A549 (cell line): ENCODE data around the gene FBN3. TPM values are rescaled to one million over a fixed set of nuclear protein-coding genes. Genes with fewer than 3 reads are reported as not detected.

Experiments
- ATAC-seq, 2 experiments: fragments of 200-7000 bp in 1 of 2; fragments of >200 bp in 1 of 2; cut with Nextera tagmentation in 1 of 2; cut with Tn5 transposase in 1 of 2; 3 replicates each; pipeline versions ENCODE4 v1.8.0 to v1.9.1; 2018 to 2020; ENCODE audit warnings: mild to moderate bottlenecking in 1 of 2, moderate library complexity in 1 of 2
- CTCF ChIA-PET: fragments of 300-600 bp; sonication (Branson Sonifier 250); formaldehyde crosslinking; extraction: SDS; loops from one replicate; lab custom pipeline; 2021; ENCODE audit warnings: antibody characterized with exemption, inconsistent platforms; lab: Yijun Ruan, JAX
- POLR2A ChIA-PET: fragments of 350-600 bp; formaldehyde crosslinking; extraction: SDS; loops from one replicate; lab custom pipeline; 2021; ENCODE audit warnings: antibody characterized with exemption, inconsistent platforms; lab: Yijun Ruan, JAX
- DNase-seq, 2 experiments: peaks; one replicate each; pipeline versions ENCODE4 v3.0.0 to v3.0.0-alpha.2; 2011 to 2016; ENCODE audit warnings: low read depth in 1 of 2, low spot score in 1 of 2
- FAIRE-seq: peaks from 2 replicates; lab custom pipeline; 2011; peaks lifted over from hg19 to GRCh38; lab: Jason Lieb, UNC
- H3K27ac ChIP-seq, 2 experiments: fragments of >200 bp; sonication (Bioruptor Twin); formaldehyde crosslinking; 3 replicates each; pipeline ENCODE4 v1.5.1; 2016 to 2017
- H3K4me1 ChIP-seq: fragments of >200 bp; sonication (Bioruptor Twin); formaldehyde crosslinking; 3 replicates; pipeline ENCODE4 v1.6.1; 2016
- H3K4me2 ChIP-seq: fragments of >200 bp; sonication (Bioruptor Twin); formaldehyde crosslinking; 3 replicates; pipeline ENCODE4 v1.6.1; 2016
- H3K4me3 ChIP-seq: fragments of >200 bp; sonication (Bioruptor Twin); formaldehyde crosslinking; 3 replicates; pipeline ENCODE4 v1.5.1; 2016
- H3K9me3 ChIP-seq: fragments of >200 bp; sonication (Bioruptor Twin); formaldehyde crosslinking; 3 replicates; pipeline ENCODE4 v1.6.1; 2016
- BCL3 ChIP-seq: fragments of >200 bp; sonication (Bioruptor Twin); formaldehyde crosslinking; IDR thresholded peaks from 3 replicates; pipeline ENCODE4 v1.6.1; 2016
- CHD4 ChIP-seq: fragments of 200-600 bp; sonication (generic); IDR thresholded peaks from 2 replicates; pipeline ENCODE4 v1.6.1; 2016; ENCODE audit warnings: antibody characterized with exemption, mild to moderate bottlenecking, borderline replicate concordance
- CTCF ChIP-seq: fragments of >200 bp; sonication (Bioruptor Twin); formaldehyde crosslinking; IDR thresholded peaks from 3 replicates; pipeline ENCODE4 v1.5.1; 2016
- EHF ChIP-seq: fragments of 250-450 bp; sonication (Bioruptor Pico); IDR thresholded peaks from 2 replicates; pipeline ENCODE4 v1.5.0; 2020; ENCODE audit warnings: mild to moderate bottlenecking
- HOXA7 ChIP-seq: fragments of 250-450 bp; sonication (Bioruptor Pico); IDR thresholded peaks from 2 replicates; pipeline ENCODE4 v1.5.0; 2020; ENCODE audit warnings: mild to moderate bottlenecking, moderate library complexity
- JUNB ChIP-seq: fragments of >200 bp; sonication (Bioruptor Twin); formaldehyde crosslinking; IDR thresholded peaks from 2 replicates; pipeline ENCODE4 v1.6.1; 2016
- KDM5A ChIP-seq: fragments of 200-600 bp; sonication (generic); IDR thresholded peaks from 2 replicates; pipeline ENCODE4 v1.6.1; 2016; ENCODE audit warnings: antibody characterized with exemption, mild to moderate bottlenecking
- MAFK ChIP-seq: fragments of 450-650 bp; IDR thresholded peaks from 2 replicates; pipeline ENCODE4 v1.6.1; 2014; ENCODE audit not compliant: partially characterized antibody
- PHF8 ChIP-seq: fragments of 200-600 bp; sonication (generic); IDR thresholded peaks from 2 replicates; pipeline ENCODE4 v1.6.1; 2016; ENCODE audit warnings: low read depth, mild to moderate bottlenecking, antibody characterized with exemption, moderate library complexity, borderline replicate concordance
- RFX5 ChIP-seq: fragments of 450-650 bp; IDR thresholded peaks from 2 replicates; pipeline ENCODE4 v1.7.1; 2014; ENCODE audit warnings: antibody characterized with exemption, mild to moderate bottlenecking, moderate library complexity
- ZC3H11A ChIP-seq: fragments of 450-650 bp; IDR thresholded peaks from 2 replicates; pipeline ENCODE4 v1.6.1; 2014; ENCODE audit warnings: antibody characterized with exemption, mild to moderate bottlenecking
- WGBS: methylation state at CpG from one replicate; pipeline ENCODE4 v1.1.6; 2017; ENCODE audit errors: missing lambda C conversion rate; 5-methylcytosine and 5-hydroxymethylcytosine counted together
- polyA plus RNA-seq, 4 experiments: library from polyadenylated mRNA; depleted of rRNA in 3 of 4; stranded (reverse); fragments of >200 nt; fragmentation: RNase III in 1 of 4; extraction: RNeasy Plus Mini Kit Qiagen cat#74134 plus additional on column Dnase treatment in 1 of 4; gene quantifications; 2 replicates in 3 of 4; 3 replicates in 1 of 4; pipeline ENCODE4 v1.2.3, GENCODE V29; 2011 to 2017
- TF ChIP-seq, protein P1 (sequence below): fragments of 250-450 bp; sonication (Bioruptor Pico); IDR thresholded peaks from 2 replicates; pipeline ENCODE4 v1.5.0; 2021; ENCODE audit warnings: mild to moderate bottlenecking, moderate library complexity, borderline replicate concordance
- TF ChIP-seq, protein P2 (sequence below): fragments of >200 bp; sonication (Bioruptor Twin); formaldehyde crosslinking; IDR thresholded peaks from 2 replicates; pipeline ENCODE4 v1.6.1; 2016

The FBN3 gene
- polyA plus RNA-seq, 2 of the 4 experiments (the other 2 are of a cell fraction) = not detected

GRCh38 chr19:8064911-8065874 is 84.2 kb downstream of the FBN3 start:
- peaks cover 7% of the 10 kb centered on the region; the same call in 2 of the 3 replicates for H3K9me3 ChIP-seq
- ATAC-seq (no peak), DNase-seq (no peak), FAIRE-seq (no peak)
- no peak overlapping the region for H3K27ac ChIP-seq
- no peak overlapping the region for H3K4me3 ChIP-seq
- no peak overlapping the region for H3K4me2 ChIP-seq
- ChIA-PET POLR2A (no interaction called here), CTCF (no interaction called here)
- H3K4me1 ChIP-seq = no peaks in the 10 kb centered on the region
- WGBS = 69% methylated on average over 19 of the region's 24 CpGs
- no peak for TF ChIP-seq HOXA7 (CRISPR knock-in tag)
- TF ChIP-seq KDM5A = no peak
- no peak for TF ChIP-seq EHF (CRISPR knock-in tag)
- TF ChIP-seq MAFK = no peak
- TF ChIP-seq PHF8 = no peak
- TF ChIP-seq BCL3 = no peak
- no peak for TF ChIP-seq ZC3H11A
- TF ChIP-seq, protein P1, sequence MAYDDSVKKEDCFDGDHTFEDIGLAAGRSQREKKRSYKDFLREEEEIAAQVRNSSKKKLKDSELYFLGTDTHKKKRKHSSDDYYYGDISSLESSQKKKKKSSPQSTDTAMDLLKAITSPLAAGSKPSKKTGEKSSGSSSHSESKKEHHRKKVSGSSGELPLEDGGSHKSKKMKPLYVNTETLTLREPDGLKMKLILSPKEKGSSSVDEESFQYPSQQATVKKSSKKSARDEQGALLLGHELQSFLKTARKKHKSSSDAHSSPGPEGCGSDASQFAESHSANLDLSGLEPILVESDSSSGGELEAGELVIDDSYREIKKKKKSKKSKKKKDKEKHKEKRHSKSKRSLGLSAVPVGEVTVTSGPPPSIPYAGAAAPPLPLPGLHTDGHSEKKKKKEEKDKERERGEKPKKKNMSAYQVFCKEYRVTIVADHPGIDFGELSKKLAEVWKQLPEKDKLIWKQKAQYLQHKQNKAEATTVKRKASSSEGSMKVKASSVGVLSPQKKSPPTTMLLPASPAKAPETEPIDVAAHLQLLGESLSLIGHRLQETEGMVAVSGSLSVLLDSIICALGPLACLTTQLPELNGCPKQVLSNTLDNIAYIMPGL (CRISPR knock-in tag) = no peak
- TF ChIP-seq RFX5 = no peak

GRCh38 chr19:8057545-8058270 is 91.7 kb downstream of the FBN3 start:
- no peak for FAIRE-seq

More at GRCh38 chr19:8057545-8058270, 91.7 kb downstream of the FBN3 start:
- Histone ChIP-seq H3K27ac (no peak overlapping the region), H3K9me3 (no peaks in the 10 kb centered on the region), H3K4me3 (no peak overlapping the region), H3K4me2 (no peak overlapping the region), H3K4me1 (no peaks in the 10 kb centered on the region)
- DNase-seq = no peak
- ChIA-PET POLR2A (no interaction called here), CTCF (no interaction called here)
- TF ChIP-seq CTCF (no peak), JUNB (no peak), CHD4 (no peak)
- TF ChIP-seq, protein P2, sequence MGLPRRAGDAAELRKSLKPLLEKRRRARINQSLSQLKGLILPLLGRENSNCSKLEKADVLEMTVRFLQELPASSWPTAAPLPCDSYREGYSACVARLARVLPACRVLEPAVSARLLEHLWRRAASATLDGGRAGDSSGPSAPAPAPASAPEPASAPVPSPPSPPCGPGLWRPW = no peak
- ATAC-seq = no peak
- WGBS = 57% methylated on average over 7 of the region's 7 CpGs
